Parathyroid adenoma (tissue), 2 donors: Measurements from ENCODE around the gene TEX35.

ENCODE experiments used
- H2AFZ ChIP-seq: fragments of 300-600 bp; sonication (generic); one replicate; pipeline ENCODE4 v1.7.0; 2017; ENCODE audit warnings: antibody characterized with exemption, mild to moderate bottlenecking
- H3K27ac ChIP-seq: fragments of 300-600 bp; sonication (generic); one replicate; pipeline ENCODE4 v1.7.0; 2017
- H3K27me3 ChIP-seq: fragments of 300-600 bp; sonication (generic); one replicate; pipeline ENCODE4 v1.7.0; 2017; ENCODE audit warnings: low read length; ENCODE audit not compliant: control insufficient read depth, insufficient read depth
- H3K36me3 ChIP-seq: fragments of 300-600 bp; sonication (generic); one replicate; pipeline ENCODE4 v1.7.0; 2017; ENCODE audit warnings: low read length; ENCODE audit not compliant: control insufficient read depth, insufficient read depth
- H3K4me1 ChIP-seq: fragments of 300-600 bp; sonication (generic); one replicate; pipeline ENCODE4 v1.7.0; 2017; ENCODE audit warnings: control low read depth
- H3K4me2 ChIP-seq: fragments of 300-600 bp; sonication (generic); one replicate; pipeline ENCODE4 v1.7.0; 2017; ENCODE audit warnings: low read length
- H3K4me3 ChIP-seq: fragments of 300-600 bp; sonication (generic); one replicate; pipeline ENCODE4 v1.7.0; 2017; ENCODE audit warnings: low read depth, low read length
- H3K79me2 ChIP-seq: fragments of 300-600 bp; sonication (generic); one replicate; pipeline ENCODE4 v1.7.0; 2017; ENCODE audit warnings: control low read depth
- H3K9ac ChIP-seq: fragments of 300-600 bp; sonication (generic); one replicate; pipeline ENCODE4 v1.7.0; 2017; ENCODE audit warnings: mild to moderate bottlenecking
- H3K9me3 ChIP-seq: fragments of 300-600 bp; sonication (generic); one replicate; pipeline ENCODE4 v1.7.0; 2017; ENCODE audit warnings: low read length; ENCODE audit not compliant: control insufficient read depth
- TF ChIP-seq, protein P1 (sequence below): fragments of 300-600 bp; sonication (generic); IDR thresholded peaks from one replicate; pipeline ENCODE4 v1.7.0; 2017; ENCODE audit warnings: antibody characterized with exemption, mild to moderate bottlenecking
- donor health status: primary hyperparathyroidism.

Gene TEX35

DNA sequence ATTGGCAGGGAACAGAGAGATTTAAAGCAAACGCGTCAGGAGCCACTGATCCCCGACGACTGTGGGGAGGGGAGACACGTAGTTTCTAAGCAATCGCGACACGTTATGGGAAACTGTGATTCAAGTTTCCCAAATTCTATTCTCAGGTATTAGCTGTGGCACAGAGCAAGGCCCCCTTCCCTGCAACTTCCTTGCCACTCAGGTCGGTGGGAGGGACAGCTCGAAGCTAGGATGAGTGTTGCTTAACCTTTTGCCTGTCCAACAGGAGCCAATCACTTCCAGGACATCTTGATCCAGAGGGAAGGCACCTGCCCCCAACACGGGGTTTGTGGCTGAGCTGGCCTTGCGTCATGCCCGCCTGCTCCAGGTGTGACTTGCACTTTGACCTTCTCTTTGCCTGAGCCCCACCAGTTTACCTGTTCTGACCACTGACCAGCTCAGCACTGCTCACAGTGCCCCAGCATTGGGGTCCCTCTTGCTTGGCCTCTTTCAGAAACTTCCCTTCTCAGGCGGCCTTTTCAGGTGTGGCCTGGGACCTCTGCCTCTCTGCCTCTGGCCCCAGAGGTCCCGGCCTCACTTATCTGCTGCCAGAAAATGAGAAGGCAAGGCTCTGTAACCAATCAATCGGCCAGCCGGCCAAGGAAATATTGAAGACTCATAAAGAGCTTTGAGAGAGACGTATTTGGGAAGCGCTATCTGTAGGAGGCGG is 24.6 kb downstream of the TEX35 start:
- no peak overlapping the region for H2AFZ ChIP-seq
- TF ChIP-seq, protein P1, sequence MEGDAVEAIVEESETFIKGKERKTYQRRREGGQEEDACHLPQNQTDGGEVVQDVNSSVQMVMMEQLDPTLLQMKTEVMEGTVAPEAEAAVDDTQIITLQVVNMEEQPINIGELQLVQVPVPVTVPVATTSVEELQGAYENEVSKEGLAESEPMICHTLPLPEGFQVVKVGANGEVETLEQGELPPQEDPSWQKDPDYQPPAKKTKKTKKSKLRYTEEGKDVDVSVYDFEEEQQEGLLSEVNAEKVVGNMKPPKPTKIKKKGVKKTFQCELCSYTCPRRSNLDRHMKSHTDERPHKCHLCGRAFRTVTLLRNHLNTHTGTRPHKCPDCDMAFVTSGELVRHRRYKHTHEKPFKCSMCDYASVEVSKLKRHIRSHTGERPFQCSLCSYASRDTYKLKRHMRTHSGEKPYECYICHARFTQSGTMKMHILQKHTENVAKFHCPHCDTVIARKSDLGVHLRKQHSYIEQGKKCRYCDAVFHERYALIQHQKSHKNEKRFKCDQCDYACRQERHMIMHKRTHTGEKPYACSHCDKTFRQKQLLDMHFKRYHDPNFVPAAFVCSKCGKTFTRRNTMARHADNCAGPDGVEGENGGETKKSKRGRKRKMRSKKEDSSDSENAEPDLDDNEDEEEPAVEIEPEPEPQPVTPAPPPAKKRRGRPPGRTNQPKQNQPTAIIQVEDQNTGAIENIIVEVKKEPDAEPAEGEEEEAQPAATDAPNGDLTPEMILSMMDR = no peak
- no peaks in the 10 kb centered on the region for H3K4me1 ChIP-seq
- no peaks in the 10 kb centered on the region for H3K9me3 ChIP-seq
- H3K36me3 ChIP-seq = no peaks in the 10 kb centered on the region
- no peak overlapping the region for H3K9ac ChIP-seq
- no peaks in the 10 kb centered on the region for H3K79me2 ChIP-seq
- H3K27me3 ChIP-seq = no peaks in the 10 kb centered on the region
- H3K4me2 ChIP-seq = no peak overlapping the region
- no peak overlapping the region for H3K27ac ChIP-seq
- H3K4me3 ChIP-seq = no peak overlapping the region

DNA sequence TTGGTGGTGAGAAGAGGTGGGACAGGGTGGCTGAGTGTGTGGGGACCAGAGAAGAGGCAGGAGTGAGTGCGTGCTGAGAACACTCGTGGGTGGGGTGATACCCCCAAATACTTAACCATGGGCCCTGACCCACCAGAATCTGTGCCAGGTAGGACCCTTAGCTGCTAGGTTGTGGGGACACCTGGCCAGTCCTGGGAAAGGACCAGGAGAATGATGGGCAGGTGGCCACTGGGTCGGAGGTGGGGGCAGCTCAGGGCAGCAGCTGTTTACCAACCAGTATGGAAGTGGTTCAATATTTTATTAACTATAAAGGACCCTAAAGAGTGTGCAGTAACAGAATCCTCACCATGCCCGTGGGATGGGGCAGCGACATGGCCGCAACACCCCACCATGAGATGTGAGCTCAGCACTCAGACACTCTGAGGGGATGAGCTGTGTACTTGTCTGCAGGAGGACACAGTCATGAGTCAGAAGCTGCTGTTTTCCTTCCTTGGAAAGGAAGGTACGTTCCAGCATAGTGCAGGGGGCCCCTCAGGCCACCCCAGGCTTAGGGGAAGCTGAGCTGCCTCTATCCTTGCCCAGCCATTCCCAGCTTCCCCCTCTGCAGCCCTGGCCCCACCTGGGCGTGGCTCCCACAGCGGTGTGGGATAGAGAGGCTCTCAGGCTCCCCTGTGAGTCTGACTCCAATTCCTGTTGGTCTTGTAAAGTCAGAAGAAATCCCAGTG is 25.4 kb downstream of the TEX35 start:
- TF ChIP-seq, protein P1 = no peak
- H3K36me3 ChIP-seq = no peaks in the 10 kb centered on the region
- no peak overlapping the region for H3K4me2 ChIP-seq
- no peak overlapping the region for H3K27ac ChIP-seq
- no peak overlapping the region for H2AFZ ChIP-seq
- no peaks in the 10 kb centered on the region for H3K79me2 ChIP-seq
- no peaks in the 10 kb centered on the region for H3K27me3 ChIP-seq
- H3K4me1 ChIP-seq = peaks cover 2% of the 10 kb centered on the region
- no peak overlapping the region for H3K4me3 ChIP-seq
- no peaks in the 10 kb centered on the region for H3K9me3 ChIP-seq
- H3K9ac ChIP-seq = no peak overlapping the region

DNA sequence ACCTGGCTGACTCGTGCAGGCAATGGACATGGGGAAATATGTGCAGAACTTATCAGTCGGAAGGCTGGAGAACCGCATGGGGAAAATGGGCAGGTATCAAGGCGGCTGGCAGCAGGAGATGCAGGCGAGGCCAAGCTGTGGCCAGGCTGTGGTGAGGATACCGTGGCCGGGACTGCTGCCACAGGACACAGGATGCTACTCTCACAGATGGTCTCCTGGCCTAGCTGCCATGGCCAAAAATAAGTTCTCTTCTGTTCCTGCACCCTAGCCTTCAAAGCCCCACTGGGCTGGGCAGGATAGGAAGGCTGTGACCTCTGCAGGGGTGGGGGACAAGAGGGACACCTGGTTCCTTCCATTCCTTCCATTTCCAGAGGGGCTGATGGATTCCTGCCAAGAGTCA is 26.4 kb downstream of the TEX35 start:
- H3K4me2 ChIP-seq = no peak overlapping the region
- no peak overlapping the region for H3K4me3 ChIP-seq
- TF ChIP-seq, protein P1 = no peak
- no peak overlapping the region for H3K27ac ChIP-seq
- H2AFZ ChIP-seq = no peak overlapping the region
- H3K79me2 ChIP-seq = no peaks in the 10 kb centered on the region
- no peaks in the 10 kb centered on the region for H3K36me3 ChIP-seq
- no peak overlapping the region for H3K9ac ChIP-seq
- peaks cover 3% of the 10 kb centered on the region for H3K4me1 ChIP-seq
- no peaks in the 10 kb centered on the region for H3K9me3 ChIP-seq
- no peaks in the 10 kb centered on the region for H3K27me3 ChIP-seq

DNA sequence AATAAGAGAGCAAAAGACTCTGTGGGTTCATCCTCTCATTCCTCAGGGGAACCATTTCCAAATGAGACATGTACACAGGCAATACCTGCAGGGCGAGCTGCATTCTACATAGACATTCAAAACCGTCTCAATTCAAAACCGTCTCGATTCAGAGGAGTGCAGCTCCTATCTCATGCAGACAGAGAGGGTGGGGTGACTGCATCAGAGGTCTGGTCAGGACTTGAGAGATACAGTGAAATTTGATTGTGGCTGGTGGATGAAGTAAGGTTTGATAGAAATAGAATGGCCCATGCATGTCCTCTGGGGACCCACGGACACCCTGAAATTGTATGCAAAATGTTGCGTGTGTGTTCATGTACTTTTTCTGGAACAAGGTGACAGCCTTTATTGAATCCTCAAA is 27.3 kb downstream of the TEX35 start:
- Histone ChIP-seq H3K4me1 (peaks cover 3% of the 10 kb centered on the region), H2AFZ (no peak overlapping the region), H3K27me3 (no peaks in the 10 kb centered on the region), H3K79me2 (no peaks in the 10 kb centered on the region), H3K27ac (no peak overlapping the region), H3K4me2 (no peak overlapping the region), H3K4me3 (no peak overlapping the region), H3K9me3 (no peaks in the 10 kb centered on the region), H3K9ac (no peak overlapping the region), H3K36me3 (no peaks in the 10 kb centered on the region)
- TF ChIP-seq, protein P1 = no peak
